OCI-LY3 (cell line): ENCODE data around the gene DAAM2.

Source experiments
- H2AFZ ChIP-seq: fragments of 200-600, 300-600 bp; shearing (Covaris generic); 2 replicates; pipeline ENCODE4 v1.6.0; 2014; ENCODE audit warnings: antibody characterized with exemption, low read depth, low read length
- H3K27ac ChIP-seq: fragments of 200-600, 300-600 bp; sonication (generic); 2 replicates; pipeline ENCODE4 v1.5.1; 2014; ENCODE audit warnings: mild to moderate bottlenecking, low read length, moderate library complexity, mixed read lengths
- H3K27me3 ChIP-seq: fragments of 200-600, 300-600 bp; sonication (generic); 2 replicates; pipeline ENCODE4 v1.6.1; 2014; ENCODE audit warnings: low read depth, low read length, mixed read lengths
- H3K36me3 ChIP-seq: fragments of 200-600, 300-600 bp; sonication (generic); replicated peaks from 2 replicates; pipeline ENCODE3; 2014; ENCODE audit warnings: low read depth, low read length, mixed read lengths
- H3K4me1 ChIP-seq: fragments of 300-600, 200-600 bp; sonication (generic); 2 replicates; pipeline ENCODE4 v1.6.1; 2014; ENCODE audit warnings: low read length, mixed read lengths
- H3K4me2 ChIP-seq: fragments of 200-600, 300-600 bp; sonication (generic); 2 replicates; pipeline ENCODE4 v1.6.1; 2014; ENCODE audit warnings: low read length, mixed read lengths
- H3K4me3 ChIP-seq: fragments of 300-600, 200-600 bp; sonication (generic); 2 replicates; pipeline ENCODE4 v1.5.1; 2014; ENCODE audit warnings: antibody characterized with exemption, mild to moderate bottlenecking, low read length, moderate library complexity
- H3K79me2 ChIP-seq: fragments of 300-600, 200-600 bp; shearing (Covaris generic); 2 replicates; pipeline ENCODE4 v1.6.1; 2014; ENCODE audit warnings: mild to moderate bottlenecking, low read length, mixed read lengths
- H3K9ac ChIP-seq: fragments of 300-600, 200-600 bp; shearing (Covaris generic); 2 replicates; pipeline ENCODE4 v1.6.0; 2014; ENCODE audit warnings: mild to moderate bottlenecking, low read length, moderate library complexity
- H3K9me3 ChIP-seq: fragments of 200-600, 300-600 bp; shearing (Covaris generic); 2 replicates; pipeline ENCODE4 v1.6.1; 2014; ENCODE audit warnings: low read length, mixed read lengths; ENCODE audit not compliant: insufficient read depth
- H4K20me1 ChIP-seq: fragments of 200-600, 300-600 bp; sonication (generic); 2 replicates; pipeline ENCODE4 v1.6.1; 2016; ENCODE audit warnings: low read length, mixed read lengths; ENCODE audit not compliant: insufficient read depth
- CTCF ChIP-seq: fragments of 200-600, 300-600 bp; sonication (generic); IDR thresholded peaks from 2 replicates; pipeline ENCODE4 v1.5.1; 2014; ENCODE audit warnings: antibody characterized with exemption, low read length, low read depth
- EZH2phosphoT487 ChIP-seq: fragments of 200-600 bp; shearing (Covaris generic); IDR thresholded peaks from 2 replicates; pipeline ENCODE4 v1.6.1; 2018; ENCODE audit warnings: antibody characterized with exemption, mixed run types, low read depth

Gene DAAM2

GRCh38 chr6:39938773-39939654 is 146.8 kb downstream of the DAAM2 start:
- no peak overlapping the region for H3K9ac ChIP-seq
- H3K4me3 ChIP-seq: no peak overlapping the region
- H4K20me1 ChIP-seq: no peaks in the 10 kb centered on the region
- H3K27ac ChIP-seq: no peak overlapping the region
- H3K27me3 ChIP-seq: peaks cover 32% of the 10 kb centered on the region
- H2AFZ ChIP-seq: no peak overlapping the region
- no peaks in the 10 kb centered on the region for H3K79me2 ChIP-seq
- H3K4me2 ChIP-seq: no peak overlapping the region
- TF ChIP-seq CTCF (no peak), EZH2phosphoT487 (no peak)
- H3K4me1 ChIP-seq: no peaks in the 10 kb centered on the region
- H3K36me3 ChIP-seq: no peaks in the 10 kb centered on the region
- H3K9me3 ChIP-seq: no peaks in the 10 kb centered on the region

GRCh38 chr6:39941138-39941537 is 149.0 kb downstream of the DAAM2 start:
- no peaks in the 10 kb centered on the region for H3K9me3 ChIP-seq
- H4K20me1 ChIP-seq: no peaks in the 10 kb centered on the region
- H3K9ac ChIP-seq: no peak overlapping the region

GRCh38 chr6:39941820-39942219 is 149.6 kb downstream of the DAAM2 start:
- H3K4me1 ChIP-seq: no peaks in the 10 kb centered on the region
- H3K9ac ChIP-seq: no peak overlapping the region
- H3K4me2 ChIP-seq: no peak overlapping the region
- no peak overlapping the region for H3K4me3 ChIP-seq
- H3K27ac ChIP-seq: no peak overlapping the region
- no peaks in the 10 kb centered on the region for H3K9me3 ChIP-seq
- peaks cover 22% of the 10 kb centered on the region for H3K27me3 ChIP-seq
- H4K20me1 ChIP-seq: no peaks in the 10 kb centered on the region
- H3K79me2 ChIP-seq: no peaks in the 10 kb centered on the region
- H2AFZ ChIP-seq: no peak overlapping the region
- H3K36me3 ChIP-seq: no peaks in the 10 kb centered on the region
- no peak for TF ChIP-seq CTCF
- no peak for TF ChIP-seq EZH2phosphoT487

More at GRCh38 chr6:39941138-39941537, 149.0 kb downstream of the DAAM2 start:
- Histone ChIP-seq H3K27me3 (peaks cover 28% of the 10 kb centered on the region), H3K4me3 (no peak overlapping the region), H3K36me3 (no peaks in the 10 kb centered on the region), H2AFZ (no peak overlapping the region), H3K27ac (no peak overlapping the region), H3K4me1 (no peaks in the 10 kb centered on the region), H3K79me2 (no peaks in the 10 kb centered on the region), H3K4me2 (no peak overlapping the region)
- TF ChIP-seq CTCF (no peak), EZH2phosphoT487 (no peak)

- no peak overlapping the region for H2AFZ ChIP-seq
- no peak for TF ChIP-seq EZH2phosphoT487
- TF ChIP-seq CTCF: no peak
- H3K79me2 ChIP-seq: no peaks in the 10 kb centered on the region
- H3K4me3 ChIP-seq: no peak overlapping the region
- H3K27ac ChIP-seq: no peak overlapping the region
- H3K27me3 ChIP-seq: peaks cover 12% of the 10 kb centered on the region
- H3K9ac ChIP-seq: no peak overlapping the region
- H3K36me3 ChIP-seq: no peaks in the 10 kb centered on the region
- H3K4me2 ChIP-seq: no peak overlapping the region
- no peaks in the 10 kb centered on the region for H3K4me1 ChIP-seq
- H4K20me1 ChIP-seq: no peaks in the 10 kb centered on the region
- no peaks in the 10 kb centered on the region for H3K9me3 ChIP-seq
Measured at GRCh38 chr6:39942903-39943580, 150.9 kb downstream of the DAAM2 start.
